HCT116 (cell line): ENCODE measurements around the gene CYP4A22. TPM values are rescaled to one million over a fixed set of nuclear protein-coding genes. Genes with fewer than 3 reads are reported as not detected.
"Not testable (repeated sequence)": the region's sequence is repeated elsewhere in the genome, so short reads cannot be mapped to it uniquely, and the experiment has no call there.

Experiments used
- ATAC-seq: fragments of 200-7000 bp; cut with Tn5 transposase; 2 replicates; pipeline ENCODE4 v1.9.1; 2020; ENCODE audit warnings: mild to moderate bottlenecking, moderate library complexity
- BruUV-seq: library from RNA; stranded (reverse); fragments of 400-500 nt; replicated peaks from 2 replicates; lab custom pipeline; 2021; lab: Mats Ljungman, UMichigan
- CTCF ChIA-PET: fragments of 300-600 bp; sonication (Branson Sonifier 250); formaldehyde crosslinking; loops from one replicate; lab custom pipeline; 2021; ENCODE audit warnings: antibody characterized with exemption; lab: Charles Lee
- POLR2A ChIA-PET: fragments of 300-600, 350-600 bp; sonication (Branson Sonifier 250); formaldehyde crosslinking; loops from one replicate; lab custom pipeline; 2021; ENCODE audit warnings: antibody characterized with exemption; lab: Charles Lee
- RAD21 ChIA-PET, 2 experiments: fragments of 300-600 bp; sonication (Branson Sonifier 250); formaldehyde crosslinking; loops; one replicate each; lab custom pipeline; 2023; ENCODE audit warnings: low total read pairs in 2 of 2; ENCODE audit not compliant: uncharacterized antibody in 2 of 2, unreplicated experiment in 2 of 2, low non-redundant PET in 1 of 2; lab: Charles Lee
- DNase-seq: peaks from one replicate; pipeline ENCODE4 v3.0.0-alpha.2; 2010; ENCODE audit warnings: low read depth, low spot score
- H2AFZ ChIP-seq: fragments of 200-600 bp; shearing (Covaris generic), sonication (generic); 2 replicates; pipeline ENCODE4 v1.6.1; 2017; ENCODE audit warnings: low read depth, mixed run types, mixed read lengths, antibody characterized with exemption, low read length; ENCODE audit not compliant: poor library complexity, severe bottlenecking
- H3K27ac ChIP-seq: 2 replicates; pipeline ENCODE4 v1.5.1; 2012; ENCODE audit warnings: low read depth, low read length
- H3K27me3 ChIP-seq: fragments of 200-600 bp; sonication (generic); 2 replicates; pipeline ENCODE4 v1.6.1; 2016; ENCODE audit warnings: mixed run types, low read length, mixed read lengths; ENCODE audit not compliant: insufficient read depth
- H3K36me3 ChIP-seq, 2 experiments: fragments of 200-500 bp in 1 of 2; fragments of 200-600 bp in 1 of 2; sonication (Bioruptor generic) in 1 of 2; sonication (generic) in 1 of 2; 2 replicates each; pipeline versions ENCODE4 v1.5.1 to v1.6.1; 2014 to 2016; ENCODE audit warnings: low read length in 2 of 2, inconsistent platforms in 1 of 2, mixed read lengths in 1 of 2, mixed run types in 1 of 2; ENCODE audit not compliant: insufficient read depth in 2 of 2, control insufficient read depth in 1 of 2
- H3K4me1 ChIP-seq, 2 experiments: fragments of 200-600 bp in 1 of 2; sonication (generic) in 1 of 2; 2 replicates each; pipeline versions ENCODE4 v1.5.1 to v1.6.1; 2012 to 2017; ENCODE audit warnings: low read length in 2 of 2, inconsistent platforms in 1 of 2, mild to moderate bottlenecking in 1 of 2, mixed read lengths in 1 of 2, mixed run types in 1 of 2, moderate library complexity in 1 of 2; ENCODE audit not compliant: insufficient read depth in 2 of 2, control insufficient read depth in 1 of 2
- H3K4me2 ChIP-seq: fragments of 200-600 bp; sonication (generic); 2 replicates; pipeline ENCODE4 v1.6.1; 2017; ENCODE audit warnings: mixed run types, low read length, mixed read lengths
- H3K4me3 ChIP-seq, 2 experiments: fragments of 200-600 bp in 1 of 2; sonication (generic) in 1 of 2; replicated peaks in 1 of 2; 2 replicates each; pipeline ENCODE4 v1.5.1; 2011 to 2016; ENCODE audit warnings: low read length in 2 of 2, control low read depth in 1 of 2, low read depth in 1 of 2, mild to moderate bottlenecking in 1 of 2, mixed read lengths in 1 of 2, mixed run types in 1 of 2
- H3K79me2 ChIP-seq: fragments of 200-600 bp; sonication (generic); 2 replicates; pipeline ENCODE4 v1.6.1; 2017; ENCODE audit warnings: mild to moderate bottlenecking, mixed run types, low read length, moderate library complexity, mixed read lengths; ENCODE audit not compliant: insufficient read depth
- H3K9ac ChIP-seq: fragments of 200-600 bp; sonication (generic); 2 replicates; pipeline ENCODE4 v1.6.1; 2016; ENCODE audit warnings: low read length, mixed read lengths
- H3K9me2 ChIP-seq: fragments of 200-600 bp; sonication (generic), shearing (Covaris generic); 2 replicates; pipeline ENCODE4 v1.6.1; 2017; ENCODE audit warnings: mixed run types, mild to moderate bottlenecking, moderate library complexity; ENCODE audit not compliant: insufficient read depth
- H3K9me3 ChIP-seq, 2 experiments: fragments of 200-500 bp in 1 of 2; fragments of 200-600 bp in 1 of 2; sonication (Bioruptor generic) in 1 of 2; sonication (generic) in 1 of 2; 2 replicates each; pipeline ENCODE4 v1.6.1; 2014 to 2017; ENCODE audit warnings: low read length in 2 of 2, mixed read lengths in 2 of 2, inconsistent platforms in 1 of 2, low read depth in 1 of 2, mild to moderate bottlenecking in 1 of 2, mixed run types in 1 of 2, moderate library complexity in 1 of 2; ENCODE audit not compliant: control insufficient read depth in 1 of 2, insufficient read depth in 1 of 2
- H4K20me1 ChIP-seq: fragments of 200-600 bp; sonication (generic), shearing (Covaris generic); 2 replicates; pipeline ENCODE4 v1.6.1; 2017; ENCODE audit warnings: mixed run types, mild to moderate bottlenecking, moderate library complexity; ENCODE audit not compliant: insufficient read depth
- CEBPB ChIP-seq: IDR thresholded peaks from 2 replicates; pipeline ENCODE4 v1.6.1; 2012; ENCODE audit warnings: low read depth
- EZH2phosphoT487 ChIP-seq: fragments of 200-600 bp; IDR thresholded peaks from 2 replicates; pipeline ENCODE4 v1.6.1; 2018; ENCODE audit warnings: antibody characterized with exemption, borderline replicate concordance
- FOSL1 ChIP-seq: IDR thresholded peaks from 2 replicates; pipeline ENCODE4 v1.6.1; 2012; ENCODE audit warnings: low read depth
- JUND ChIP-seq: IDR thresholded peaks from 2 replicates; pipeline ENCODE4 v1.6.1; 2012
- MAX ChIP-seq: IDR thresholded peaks from 2 replicates; pipeline ENCODE4 v1.6.1; 2012
- POLR2A ChIP-seq: IDR thresholded peaks from 2 replicates; pipeline ENCODE4 v1.7.0; 2011; ENCODE audit warnings: borderline replicate concordance; ENCODE audit not compliant: insufficient read depth, insufficient read length; ENCODE audit errors: extremely low read depth
- RAD21 ChIP-seq: IDR thresholded peaks from 2 replicates; pipeline ENCODE4 v1.6.1; 2012; ENCODE audit warnings: low read depth, mild to moderate bottlenecking
- REST ChIP-seq: IDR thresholded peaks from 2 replicates; pipeline ENCODE4 v1.6.1; 2012; ENCODE audit warnings: low read depth
- SIN3A ChIP-seq: IDR thresholded peaks from 2 replicates; pipeline ENCODE4 v1.6.1; 2012; ENCODE audit warnings: low read depth
- SP1 ChIP-seq: IDR thresholded peaks from 2 replicates; pipeline ENCODE4 v1.6.1; 2012; ENCODE audit warnings: low read depth
- TCF7L2 ChIP-seq: IDR thresholded peaks from 2 replicates; pipeline ENCODE4 v1.7.0; 2011; ENCODE audit warnings: borderline replicate concordance, inconsistent platforms; ENCODE audit not compliant: insufficient read depth, insufficient read length; ENCODE audit errors: extremely low read depth
- YY1 ChIP-seq: IDR thresholded peaks from 2 replicates; pipeline ENCODE4 v1.6.1; 2011; ENCODE audit warnings: low read length, low read depth, moderate library complexity, mild to moderate bottlenecking; ENCODE audit not compliant: insufficient replicate concordance; ENCODE audit errors: extremely low read depth
- ZFX ChIP-seq: fragments of 450-650 bp; IDR thresholded peaks from 2 replicates; pipeline ENCODE4 v1.6.1; 2017
- ZNF274 ChIP-seq: fragments of 200-500 bp; sonication (Bioruptor generic); IDR thresholded peaks from 2 replicates; pipeline ENCODE4 v1.6.1; 2014; ENCODE audit warnings: mild to moderate bottlenecking, low read depth, low read length, inconsistent platforms
- intact Hi-C: fragments of 100-400 bp; cut with micrococcal nuclease; formaldehyde crosslinking; loops from 2 replicates; pipeline ENCODE4 v1.10.0; 2022
- total RNA-seq: library from RNA; stranded (reverse); gene quantifications from one replicate; pipeline ENCODE4 v1.2.1, GENCODE V29; 2021; ENCODE audit not compliant: unreplicated experiment

CYP4A22 gene
- total RNA-seq, 1 experiment from 2014 or later = not detected

GRCh38 chr1:47137925-47138615 lies 829 bp downstream of the CYP4A22 start:
- Histone ChIP-seq H3K36me3 (no peaks in the 10 kb centered on the region), H3K4me3 (no peak overlapping the region), H3K4me2 (no peak overlapping the region), H2AFZ (no peak overlapping the region), H3K4me1 (no peaks in the 10 kb centered on the region), H4K20me1 (no peaks in the 10 kb centered on the region), H3K79me2 (no peaks in the 10 kb centered on the region), H3K9ac (no peak overlapping the region), H3K27me3 (no peaks in the 10 kb centered on the region), H3K27ac (no peak overlapping the region), H3K9me2 (no peaks in the 10 kb centered on the region), H3K9me3 (no peaks in the 10 kb centered on the region)
- ChIA-PET RAD21 (no interaction called here), POLR2A (no interaction called here), CTCF (no interaction called here)
- BruUV-seq = no TSS peak
- TF ChIP-seq REST (no peak), JUND (no peak), EZH2phosphoT487 (no peak), FOSL1 (no peak), YY1 (no peak), TCF7L2 (no peak), RAD21 (no peak), ZFX (no peak), SIN3A (no peak), MAX (no peak), POLR2A (no peak), SP1 (no peak), ZNF274 (no peak), CEBPB (no peak)
- intact Hi-C loops = no loop called here
- no peak for DNase-seq
- ATAC-seq = no peak

- BruUV-seq, H3K4me2 ChIP-seq, DNase-seq, H3K9me3 ChIP-seq, H2AFZ ChIP-seq, H3K36me3 ChIP-seq, ATAC-seq, RAD21 ChIA-PET, H3K27me3 ChIP-seq, POLR2A ChIA-PET, H3K9me2 ChIP-seq, H3K27ac ChIP-seq, intact Hi-C loops, CTCF ChIA-PET, H3K4me1 ChIP-seq, H3K4me3 ChIP-seq, H3K9ac ChIP-seq, H4K20me1 ChIP-seq, H3K79me2 ChIP-seq: not testable (repeated sequence)
Observed at GRCh38 chr1:47140358-47140757, 3.1 kb downstream of the CYP4A22 start.
